ENCODE measurements around the gene NUS1. TPM values are rescaled to one million over a fixed set of nuclear protein-coding genes. Genes with fewer than 3 reads are reported as not detected.

The NUS1 gene
- total and polyA plus RNA-seq, 2 experiments from 2014 or later, result 34.6 to 69.0 TPM

- Histone ChIP-seq H3K79me2 (replicated peaks; ENCODE audit: insufficient read depth) (no peaks in the 10 kb centered on the region), H3K36me3 (ENCODE audit: insufficient read depth) (no peaks in the 10 kb centered on the region; the same call in 1 of the 2 replicates), H3K4me3 (no peak overlapping the region), H2AFZ (no peak overlapping the region), H3K4me2 (no peak overlapping the region), H3K9me2 (ENCODE audit: insufficient read depth) (no peaks in the 10 kb centered on the region), H3K27me3 (ENCODE audit: insufficient read depth) (no peaks in the 10 kb centered on the region), H4K20me1 (replicated peaks; ENCODE audit: insufficient read depth) (no peaks in the 10 kb centered on the region), H3F3A (replicated peaks; ENCODE audit: low read depth) (no peaks in the 10 kb centered on the region), H3K27ac (ENCODE audit: low read depth) (no peak overlapping the region), H3K4me1 (ENCODE audit: insufficient read depth) (no peaks in the 10 kb centered on the region)
- H3K27me3 Mint-ChIP-seq (ENCODE audit: insufficient read depth, low read depth, poor library complexity), result no peaks in the 10 kb centered on the region
- H3K9me3 Mint-ChIP-seq, result peaks cover 41% of the 10 kb centered on the region
- H3K27ac Mint-ChIP-seq, result no peak overlapping the region
- TF ChIP-seq ZNF331 (CRISPR knock-in tag; IDR thresholded peaks at IDR 0.05; ENCODE audit: low read depth), result no peak
- TF ChIP-seq CTCF (conservative IDR thresholded peaks at IDR 0.05; ENCODE audit: low read depth in 2 of 2), result no peak
- no peak for TF ChIP-seq NANOG (IDR thresholded peaks at IDR 0.05; ENCODE audit: borderline replicate concordance)
- TF ChIP-seq EZH2phosphoT487 (IDR thresholded peaks at IDR 0.05; ENCODE audit: unreplicated experiment), result no peak
- TF ChIP-seq ZNF462 (CRISPR knock-in tag; IDR thresholded peaks at IDR 0.05), result no peak
- TF ChIP-seq ETS1 (IDR thresholded peaks at IDR 0.05), result no peak
- TF ChIP-seq EZH2 (IDR thresholded peaks at IDR 0.05; ENCODE audit: low read depth, unreplicated experiment), result no peak
- TF ChIP-seq ZNF114 (CRISPR knock-in tag; IDR thresholded peaks at IDR 0.05), result no peak
- TF ChIP-seq STAT1 (IDR thresholded peaks at IDR 0.05; ENCODE audit: unreplicated experiment), result no peak
- no peak for TF ChIP-seq POLR2AphosphoS5 (IDR thresholded peaks at IDR 0.05; ENCODE audit: low read depth)
- no peak for TF ChIP-seq JUNB (IDR thresholded peaks at IDR 0.05; ENCODE audit: unreplicated experiment)
- TF ChIP-seq REST (IDR thresholded peaks at IDR 0.05; ENCODE audit: unreplicated experiment), result no peak
- TF ChIP-seq CREB1 (CRISPR knock-in tag; IDR thresholded peaks at IDR 0.05; ENCODE audit: low read depth), result no peak
- ATAC-seq (no peak), DNase-seq (ENCODE audit: low spot score) (no peak)
- H3K4me3 Mint-ChIP-seq, result no peak overlapping the region
- peaks cover 22% of the 10 kb centered on the region for H3K36me3 Mint-ChIP-seq (ENCODE audit: low read depth)
- no peaks in the 10 kb centered on the region for H3K4me1 Mint-ChIP-seq
Measured at GRCh38 chr6:117718895-117719294, 43.6 kb downstream of the NUS1 start.
